ENCODE results near the gene GABRB2.

The GABRB2 gene

DNA sequence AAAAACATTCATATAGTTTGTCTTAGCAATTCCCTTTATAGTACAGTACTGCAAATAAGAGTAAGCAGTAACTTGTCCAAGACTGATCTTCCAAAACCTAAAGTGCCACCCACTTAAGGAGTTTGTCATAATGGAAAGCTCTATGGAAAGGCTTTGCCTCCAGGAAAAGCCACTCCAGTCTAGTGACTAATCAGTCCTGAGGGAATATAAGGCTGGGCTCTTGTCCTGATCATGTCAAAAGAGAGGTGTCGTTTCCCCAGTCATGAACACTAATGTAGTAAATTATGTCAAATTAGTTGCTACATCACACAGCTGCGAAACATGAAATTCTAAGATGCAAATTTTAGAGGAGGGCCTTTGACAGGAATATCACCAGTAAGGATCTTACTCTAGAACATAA is 271.6 kb downstream of the GABRB2 start:
- Histone ChIP-seq H3F3A (ENCODE audit: insufficient read depth, low read length) (no peaks in the 10 kb centered on the region), H3K4me3 (ENCODE audit: low read depth, low read length, poor library complexity, severe bottlenecking) (no peak overlapping the region)

DNA sequence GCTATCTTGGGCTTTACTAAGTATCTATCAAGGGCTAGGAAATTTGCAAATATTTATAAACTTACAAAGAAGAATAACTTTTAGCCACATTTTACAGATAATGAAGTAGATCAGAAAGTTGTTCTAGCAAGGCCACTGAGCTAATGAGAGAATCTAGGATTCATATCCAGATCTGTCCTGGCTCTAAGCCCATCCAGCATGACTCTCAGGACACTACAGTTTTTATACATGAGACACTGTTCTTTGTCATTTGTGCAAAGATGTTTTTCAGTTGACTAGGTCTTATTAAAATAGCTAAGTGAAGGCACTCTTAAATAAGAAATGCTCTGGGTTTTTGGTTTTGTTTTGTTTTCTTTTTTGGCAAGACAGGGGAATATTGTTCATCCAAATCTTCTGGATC is 273.1 kb downstream of the GABRB2 start:
- H3K27ac ChIP-seq (ENCODE audit: low read depth, low read length, poor library complexity, severe bottlenecking), result no peak overlapping the region
- H3K79me2 ChIP-seq (ENCODE audit: insufficient read depth, low read length), result no peaks in the 10 kb centered on the region
- H3F3A ChIP-seq (ENCODE audit: insufficient read depth, low read length), result no peaks in the 10 kb centered on the region
- H3K9ac ChIP-seq (ENCODE audit: low read length), result no peak overlapping the region
- no peak overlapping the region for H3K4me3 ChIP-seq (ENCODE audit: low read depth, low read length, poor library complexity, severe bottlenecking)
- no peaks in the 10 kb centered on the region for H3K27me3 ChIP-seq (ENCODE audit: insufficient read depth, low read length)
- no peaks in the 10 kb centered on the region for H3K9me2 ChIP-seq (ENCODE audit: low read depth, low read length)
- no peaks in the 10 kb centered on the region for H3K9me3 ChIP-seq (ENCODE audit: low read length)
- no peak overlapping the region for H3K4me2 ChIP-seq (ENCODE audit: low read length)
- H2AFZ ChIP-seq (ENCODE audit: low read length), result no peak overlapping the region
- TF ChIP-seq, protein P1, sequence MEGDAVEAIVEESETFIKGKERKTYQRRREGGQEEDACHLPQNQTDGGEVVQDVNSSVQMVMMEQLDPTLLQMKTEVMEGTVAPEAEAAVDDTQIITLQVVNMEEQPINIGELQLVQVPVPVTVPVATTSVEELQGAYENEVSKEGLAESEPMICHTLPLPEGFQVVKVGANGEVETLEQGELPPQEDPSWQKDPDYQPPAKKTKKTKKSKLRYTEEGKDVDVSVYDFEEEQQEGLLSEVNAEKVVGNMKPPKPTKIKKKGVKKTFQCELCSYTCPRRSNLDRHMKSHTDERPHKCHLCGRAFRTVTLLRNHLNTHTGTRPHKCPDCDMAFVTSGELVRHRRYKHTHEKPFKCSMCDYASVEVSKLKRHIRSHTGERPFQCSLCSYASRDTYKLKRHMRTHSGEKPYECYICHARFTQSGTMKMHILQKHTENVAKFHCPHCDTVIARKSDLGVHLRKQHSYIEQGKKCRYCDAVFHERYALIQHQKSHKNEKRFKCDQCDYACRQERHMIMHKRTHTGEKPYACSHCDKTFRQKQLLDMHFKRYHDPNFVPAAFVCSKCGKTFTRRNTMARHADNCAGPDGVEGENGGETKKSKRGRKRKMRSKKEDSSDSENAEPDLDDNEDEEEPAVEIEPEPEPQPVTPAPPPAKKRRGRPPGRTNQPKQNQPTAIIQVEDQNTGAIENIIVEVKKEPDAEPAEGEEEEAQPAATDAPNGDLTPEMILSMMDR (IDR thresholded peaks at IDR 0.05; ENCODE audit: low read length), result no peak
- TF ChIP-seq EZH2 (IDR thresholded peaks at IDR 0.05; ENCODE audit: borderline replicate concordance, low read length), result no peak
- H3K4me1 ChIP-seq (ENCODE audit: insufficient read depth, low read length, severe bottlenecking), result no peaks in the 10 kb centered on the region
- H4K20me1 ChIP-seq (ENCODE audit: insufficient read depth, low read length), result no peaks in the 10 kb centered on the region
- H3K36me3 ChIP-seq (ENCODE audit: insufficient read depth, low read length), result no peaks in the 10 kb centered on the region

More for the DNA sequence above, 271.6 kb downstream of the GABRB2 start:
- Histone ChIP-seq H3K79me2 (ENCODE audit: insufficient read depth, low read length) (no peaks in the 10 kb centered on the region), H3K9me3 (ENCODE audit: low read length) (no peaks in the 10 kb centered on the region), H3K9ac (ENCODE audit: low read length) (no peak overlapping the region), H3K27me3 (ENCODE audit: insufficient read depth, low read length) (no peaks in the 10 kb centered on the region), H3K4me1 (ENCODE audit: insufficient read depth, low read length, severe bottlenecking) (no peaks in the 10 kb centered on the region), H3K9me2 (ENCODE audit: low read depth, low read length) (no peaks in the 10 kb centered on the region), H3K4me2 (ENCODE audit: low read length) (no peak overlapping the region), H3K27ac (ENCODE audit: low read depth, low read length, poor library complexity, severe bottlenecking) (no peak overlapping the region), H2AFZ (ENCODE audit: low read length) (no peak overlapping the region), H3K36me3 (ENCODE audit: insufficient read depth, low read length) (no peaks in the 10 kb centered on the region), H4K20me1 (ENCODE audit: insufficient read depth, low read length) (no peaks in the 10 kb centered on the region)
- no peak for TF ChIP-seq EZH2 (IDR thresholded peaks at IDR 0.05; ENCODE audit: borderline replicate concordance, low read length)
- TF ChIP-seq, protein P1 (IDR thresholded peaks at IDR 0.05; ENCODE audit: low read length), result no peak

DNA sequence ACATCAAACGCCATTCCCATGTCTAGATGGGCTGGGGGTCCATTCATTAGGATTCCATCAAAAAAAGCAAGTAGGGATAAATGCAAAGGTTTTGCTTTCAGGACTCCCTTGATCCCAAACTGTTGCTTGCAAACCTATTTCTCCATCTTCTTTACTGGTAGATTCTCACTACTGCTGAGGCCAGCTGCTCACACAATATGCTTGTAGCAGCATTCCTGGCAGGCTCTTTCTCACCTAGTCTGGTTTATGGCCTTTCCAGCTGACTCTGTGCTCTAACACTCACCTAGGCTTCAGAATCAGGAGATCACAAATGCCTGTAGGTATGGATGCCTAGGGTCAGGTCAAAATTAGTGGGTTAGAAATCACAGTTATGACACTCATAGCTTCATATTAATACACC is 274.7 kb downstream of the GABRB2 start:
- H3K27me3 ChIP-seq (ENCODE audit: insufficient read depth, low read length), result no peaks in the 10 kb centered on the region
- no peaks in the 10 kb centered on the region for H3K9me3 ChIP-seq (ENCODE audit: low read length)
- H3K27ac ChIP-seq (ENCODE audit: low read depth, low read length, poor library complexity, severe bottlenecking), result no peak overlapping the region
- TF ChIP-seq, protein P1 (IDR thresholded peaks at IDR 0.05; ENCODE audit: low read length), result no peak
- TF ChIP-seq EZH2 (IDR thresholded peaks at IDR 0.05; ENCODE audit: borderline replicate concordance, low read length), result no peak
- no peaks in the 10 kb centered on the region for H4K20me1 ChIP-seq (ENCODE audit: insufficient read depth, low read length)
- H3K4me1 ChIP-seq (ENCODE audit: insufficient read depth, low read length, severe bottlenecking), result no peaks in the 10 kb centered on the region
- no peak overlapping the region for H3K4me3 ChIP-seq (ENCODE audit: low read depth, low read length, poor library complexity, severe bottlenecking)
- H3K9me2 ChIP-seq (ENCODE audit: low read depth, low read length), result no peaks in the 10 kb centered on the region
- H2AFZ ChIP-seq (ENCODE audit: low read length), result no peak overlapping the region
- no peak overlapping the region for H3K4me2 ChIP-seq (ENCODE audit: low read length)
- H3K9ac ChIP-seq (ENCODE audit: low read length), result no peak overlapping the region
- H3K79me2 ChIP-seq (ENCODE audit: insufficient read depth, low read length), result no peaks in the 10 kb centered on the region
- no peaks in the 10 kb centered on the region for H3K36me3 ChIP-seq (ENCODE audit: insufficient read depth, low read length)
- no peaks in the 10 kb centered on the region for H3F3A ChIP-seq (ENCODE audit: insufficient read depth, low read length)
